ENCODE measurements around the gene CLBA1.

DNA sequence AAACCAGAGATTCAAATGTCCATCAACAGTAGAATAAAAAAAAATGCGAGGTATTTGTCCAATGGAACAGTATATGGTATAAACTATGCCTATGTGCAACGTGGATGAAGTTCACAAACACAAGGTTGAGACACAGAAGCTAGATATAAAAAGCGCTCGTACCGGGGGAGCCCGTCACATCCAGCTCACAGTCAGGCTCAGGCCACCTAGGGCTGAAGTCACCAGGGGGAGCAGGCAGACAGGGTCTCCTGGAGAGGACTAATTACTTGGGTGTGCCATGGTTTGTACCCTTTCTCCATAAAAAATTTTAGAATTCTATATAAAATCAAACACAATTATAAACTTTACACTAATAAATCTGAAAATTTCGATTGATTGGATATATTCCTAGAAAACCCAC is 21.0 kb upstream of the CLBA1 start:
- TF ChIP-seq, protein P1, sequence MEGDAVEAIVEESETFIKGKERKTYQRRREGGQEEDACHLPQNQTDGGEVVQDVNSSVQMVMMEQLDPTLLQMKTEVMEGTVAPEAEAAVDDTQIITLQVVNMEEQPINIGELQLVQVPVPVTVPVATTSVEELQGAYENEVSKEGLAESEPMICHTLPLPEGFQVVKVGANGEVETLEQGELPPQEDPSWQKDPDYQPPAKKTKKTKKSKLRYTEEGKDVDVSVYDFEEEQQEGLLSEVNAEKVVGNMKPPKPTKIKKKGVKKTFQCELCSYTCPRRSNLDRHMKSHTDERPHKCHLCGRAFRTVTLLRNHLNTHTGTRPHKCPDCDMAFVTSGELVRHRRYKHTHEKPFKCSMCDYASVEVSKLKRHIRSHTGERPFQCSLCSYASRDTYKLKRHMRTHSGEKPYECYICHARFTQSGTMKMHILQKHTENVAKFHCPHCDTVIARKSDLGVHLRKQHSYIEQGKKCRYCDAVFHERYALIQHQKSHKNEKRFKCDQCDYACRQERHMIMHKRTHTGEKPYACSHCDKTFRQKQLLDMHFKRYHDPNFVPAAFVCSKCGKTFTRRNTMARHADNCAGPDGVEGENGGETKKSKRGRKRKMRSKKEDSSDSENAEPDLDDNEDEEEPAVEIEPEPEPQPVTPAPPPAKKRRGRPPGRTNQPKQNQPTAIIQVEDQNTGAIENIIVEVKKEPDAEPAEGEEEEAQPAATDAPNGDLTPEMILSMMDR (IDR thresholded peaks at IDR 0.05; ENCODE audit: low read depth, low read length), result no peak
- TF ChIP-seq EZH2phosphoT487 (IDR thresholded peaks at IDR 0.05; ENCODE audit: low read depth), result no peak
